Measurements from ENCODE around the gene GPC6. TPM values are rescaled to one million over a fixed set of nuclear protein-coding genes. Genes with fewer than 3 reads are reported as not detected.

GPC6 gene
- total RNA-seq, 1 experiment from 2014 or later: not detected

DNA sequence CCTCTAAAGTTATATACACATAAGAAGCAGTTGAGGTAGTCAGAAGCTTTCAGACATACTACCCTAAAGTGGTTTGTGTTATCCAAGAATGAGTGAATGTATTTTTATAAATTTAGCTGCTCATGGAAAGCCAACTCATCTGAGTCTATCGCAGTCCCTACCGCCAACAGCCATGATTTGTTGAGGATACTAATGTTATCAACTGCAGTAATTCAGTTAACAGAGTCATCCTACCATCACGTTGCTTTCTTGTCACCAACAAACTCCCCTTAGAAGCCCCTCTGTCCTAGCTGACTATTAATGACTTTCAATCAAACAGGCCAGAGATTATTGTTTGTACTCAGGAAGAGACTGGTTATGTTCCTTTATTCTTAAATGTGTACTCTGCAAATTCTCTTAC lies 1083.0 kb downstream of the GPC6 start:
- POLR2A ChIA-PET (ENCODE audit: unreplicated experiment): no interaction called here

DNA sequence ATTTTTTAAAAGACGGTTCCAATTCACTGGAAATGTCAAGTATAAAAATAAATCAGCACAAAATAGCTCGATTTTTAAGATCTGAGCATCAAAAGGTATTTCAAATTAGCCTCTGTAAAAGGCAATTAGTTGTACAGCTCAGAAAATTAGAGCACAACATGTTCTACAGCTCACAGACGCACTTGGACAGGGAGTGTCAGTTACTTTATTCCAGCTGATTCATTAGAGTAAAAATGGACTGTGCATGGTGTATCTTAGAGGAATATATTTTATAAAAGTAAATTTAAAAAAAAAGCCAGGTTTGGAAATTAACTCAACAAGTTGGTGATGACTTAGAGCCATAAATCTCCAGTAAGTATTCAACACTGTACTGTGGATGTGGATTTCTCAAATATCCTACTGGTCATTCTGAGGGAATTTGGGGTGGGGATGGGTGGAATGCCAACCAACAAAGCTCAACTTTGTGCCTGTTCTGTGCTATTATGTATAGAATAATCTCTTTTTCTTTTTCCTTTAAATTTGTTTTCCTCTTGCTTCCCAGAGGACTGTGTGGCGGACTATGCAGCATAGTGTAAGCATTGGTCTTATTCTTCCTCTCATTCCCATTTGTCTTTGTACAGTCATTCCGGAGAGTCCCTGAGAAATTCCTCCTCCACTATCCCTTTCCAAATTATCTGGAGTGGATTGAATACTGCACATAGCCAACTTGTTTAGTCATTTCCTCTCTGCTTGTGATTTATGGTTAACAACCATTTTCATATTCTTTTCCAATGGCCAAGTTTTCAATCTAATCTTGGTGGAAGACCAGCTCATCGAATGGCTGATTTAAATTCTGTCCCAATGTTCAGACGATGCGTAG lies 1083.6 kb downstream of the GPC6 start:
- Histone ChIP-seq H3K36me3 (ENCODE audit: low read depth) (no peaks in the 10 kb centered on the region), H3K4me1 (replicated peaks; ENCODE audit: insufficient read depth) (no peaks in the 10 kb centered on the region), H3K27me3 (ENCODE audit: insufficient read depth, low read depth) (no peaks in the 10 kb centered on the region), H3K4me2 (no peak overlapping the region), H3K9me2 (ENCODE audit: insufficient read depth) (no peaks in the 10 kb centered on the region), H3K9me3 (ENCODE audit: insufficient read depth, low read depth) (no peaks in the 10 kb centered on the region), H2AFZ (no peak overlapping the region), H4K20me1 (ENCODE audit: insufficient read depth) (no peaks in the 10 kb centered on the region), H3K27ac (no peak overlapping the region), H3K4me3 (no peak overlapping the region), H3F3A (ENCODE audit: insufficient read depth, low read depth) (no peaks in the 10 kb centered on the region), H3K79me2 (ENCODE audit: low read depth) (no peaks in the 10 kb centered on the region)
- no TSS peak for BruUV-seq (replicated peaks)
- no peak for DNase-seq
- TF ChIP-seq EZH2 (IDR thresholded peaks at IDR 0.05; ENCODE audit: low read depth): no peak
- TF ChIP-seq, protein P1, sequence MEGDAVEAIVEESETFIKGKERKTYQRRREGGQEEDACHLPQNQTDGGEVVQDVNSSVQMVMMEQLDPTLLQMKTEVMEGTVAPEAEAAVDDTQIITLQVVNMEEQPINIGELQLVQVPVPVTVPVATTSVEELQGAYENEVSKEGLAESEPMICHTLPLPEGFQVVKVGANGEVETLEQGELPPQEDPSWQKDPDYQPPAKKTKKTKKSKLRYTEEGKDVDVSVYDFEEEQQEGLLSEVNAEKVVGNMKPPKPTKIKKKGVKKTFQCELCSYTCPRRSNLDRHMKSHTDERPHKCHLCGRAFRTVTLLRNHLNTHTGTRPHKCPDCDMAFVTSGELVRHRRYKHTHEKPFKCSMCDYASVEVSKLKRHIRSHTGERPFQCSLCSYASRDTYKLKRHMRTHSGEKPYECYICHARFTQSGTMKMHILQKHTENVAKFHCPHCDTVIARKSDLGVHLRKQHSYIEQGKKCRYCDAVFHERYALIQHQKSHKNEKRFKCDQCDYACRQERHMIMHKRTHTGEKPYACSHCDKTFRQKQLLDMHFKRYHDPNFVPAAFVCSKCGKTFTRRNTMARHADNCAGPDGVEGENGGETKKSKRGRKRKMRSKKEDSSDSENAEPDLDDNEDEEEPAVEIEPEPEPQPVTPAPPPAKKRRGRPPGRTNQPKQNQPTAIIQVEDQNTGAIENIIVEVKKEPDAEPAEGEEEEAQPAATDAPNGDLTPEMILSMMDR (conservative IDR thresholded peaks at IDR 0.05): no peak
- ChIA-PET POLR2A (ENCODE audit: unreplicated experiment) (no interaction called here), CTCF (no interaction called here)
- intact Hi-C loops (cut with micrococcal nuclease; ENCODE audit: unreplicated experiment): no loop called here

More for the DNA sequence above, 1083.0 kb downstream of the GPC6 start:
- no TSS peak for BruUV-seq (replicated peaks)
- H3K4me2 ChIP-seq: no peak overlapping the region
- intact Hi-C loops (cut with micrococcal nuclease; ENCODE audit: unreplicated experiment): no loop called here
- H3K9me2 ChIP-seq (ENCODE audit: insufficient read depth): no peaks in the 10 kb centered on the region
- no peaks in the 10 kb centered on the region for H3K79me2 ChIP-seq (ENCODE audit: low read depth)
- no peak overlapping the region for H3K27ac ChIP-seq
- H2AFZ ChIP-seq: no peak overlapping the region
- CTCF ChIA-PET: no interaction called here
- TF ChIP-seq, protein P1 (conservative IDR thresholded peaks at IDR 0.05): no peak
- TF ChIP-seq EZH2 (IDR thresholded peaks at IDR 0.05; ENCODE audit: low read depth): no peak
- no peaks in the 10 kb centered on the region for H3K36me3 ChIP-seq (ENCODE audit: low read depth)
- DNase-seq: no peak
- H3K4me1 ChIP-seq (replicated peaks; ENCODE audit: insufficient read depth): no peaks in the 10 kb centered on the region
- H3F3A ChIP-seq (ENCODE audit: insufficient read depth, low read depth): no peaks in the 10 kb centered on the region
- H3K9me3 ChIP-seq (ENCODE audit: insufficient read depth, low read depth): no peaks in the 10 kb centered on the region
- H3K27me3 ChIP-seq (ENCODE audit: insufficient read depth, low read depth): no peaks in the 10 kb centered on the region
- H4K20me1 ChIP-seq (ENCODE audit: insufficient read depth): no peaks in the 10 kb centered on the region
- no peak overlapping the region for H3K4me3 ChIP-seq

DNA sequence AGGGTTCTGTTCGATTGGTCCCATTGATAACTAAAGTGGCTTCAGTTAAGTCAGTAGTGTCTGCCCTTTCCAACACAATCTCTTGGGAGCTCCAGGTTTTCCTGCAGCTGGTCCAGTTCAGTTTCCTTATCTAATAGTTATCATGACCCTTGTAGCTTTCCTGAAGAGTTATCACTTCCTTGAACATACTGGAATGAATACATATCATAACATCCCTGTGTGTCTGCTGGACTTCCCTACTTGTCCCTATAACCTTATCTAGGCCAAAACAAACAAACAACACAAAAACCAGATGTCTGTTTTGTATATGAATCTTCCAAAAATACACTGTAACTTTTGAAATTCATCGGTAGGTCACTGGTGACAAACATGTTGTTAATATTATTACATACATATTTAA lies 1085.3 kb downstream of the GPC6 start:
- no TSS peak for BruUV-seq (replicated peaks)
- H2AFZ ChIP-seq: no peak overlapping the region
- H3K4me1 ChIP-seq (replicated peaks; ENCODE audit: insufficient read depth): no peaks in the 10 kb centered on the region
- no peak overlapping the region for H3K27ac ChIP-seq
- no peaks in the 10 kb centered on the region for H3F3A ChIP-seq (ENCODE audit: insufficient read depth, low read depth)
- H3K4me2 ChIP-seq: no peak overlapping the region
- no peak overlapping the region for H3K4me3 ChIP-seq
- no peak for DNase-seq
- no peaks in the 10 kb centered on the region for H3K9me2 ChIP-seq (ENCODE audit: insufficient read depth)
- H3K36me3 ChIP-seq (ENCODE audit: low read depth): no peaks in the 10 kb centered on the region
- TF ChIP-seq EZH2 (IDR thresholded peaks at IDR 0.05; ENCODE audit: low read depth): no peak
- TF ChIP-seq, protein P1 (conservative IDR thresholded peaks at IDR 0.05): no peak
- intact Hi-C loops (cut with micrococcal nuclease; ENCODE audit: unreplicated experiment): no loop called here
- no peaks in the 10 kb centered on the region for H3K79me2 ChIP-seq (ENCODE audit: low read depth)
- no peaks in the 10 kb centered on the region for H3K9me3 ChIP-seq (ENCODE audit: insufficient read depth, low read depth)
- ChIA-PET POLR2A (ENCODE audit: unreplicated experiment) (no interaction called here), CTCF (no interaction called here)
- no peaks in the 10 kb centered on the region for H4K20me1 ChIP-seq (ENCODE audit: insufficient read depth)
- H3K27me3 ChIP-seq (ENCODE audit: insufficient read depth, low read depth): no peaks in the 10 kb centered on the region
